ENCODE results near the gene TFCP2L1.

DNA sequence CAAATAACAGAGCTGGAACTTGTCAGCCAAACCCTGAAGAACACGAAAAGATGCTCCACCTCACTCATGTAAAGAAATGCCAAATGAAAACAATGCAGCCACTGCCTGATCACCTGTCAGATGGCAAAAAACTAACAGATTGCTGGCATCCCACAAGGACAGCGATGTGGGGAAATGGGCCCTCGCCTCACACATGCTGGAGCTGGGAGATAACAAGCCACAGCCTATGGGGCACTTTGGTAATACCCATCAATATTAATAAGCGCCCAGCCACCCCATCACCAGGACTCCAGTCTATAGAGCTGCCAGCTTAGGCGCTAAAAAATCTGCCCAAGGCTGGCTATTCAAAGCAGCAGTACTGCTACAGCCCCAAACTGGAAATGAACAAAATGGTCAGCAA lies 27.0 kb downstream of the TFCP2L1 start:
- TF ChIP-seq POLR2AphosphoS5 (IDR thresholded peaks at IDR 0.05; ENCODE audit: low read depth) (no peak), EZH2phosphoT487 (IDR thresholded peaks at IDR 0.05; ENCODE audit: unreplicated experiment) (no peak), CREB1 (CRISPR knock-in tag; IDR thresholded peaks at IDR 0.05; ENCODE audit: low read depth) (no peak), ZNF331 (CRISPR knock-in tag; IDR thresholded peaks at IDR 0.05; ENCODE audit: low read depth) (no peak), EZH2 (IDR thresholded peaks at IDR 0.05; ENCODE audit: low read depth, unreplicated experiment) (no peak), ZNF462 (CRISPR knock-in tag; IDR thresholded peaks at IDR 0.05) (no peak), REST (IDR thresholded peaks at IDR 0.05; ENCODE audit: unreplicated experiment) (no peak), STAT1 (IDR thresholded peaks at IDR 0.05; ENCODE audit: unreplicated experiment) (no peak), NANOG (IDR thresholded peaks at IDR 0.05; ENCODE audit: borderline replicate concordance) (no peak), JUNB (IDR thresholded peaks at IDR 0.05; ENCODE audit: unreplicated experiment) (no peak), ZNF114 (CRISPR knock-in tag; IDR thresholded peaks at IDR 0.05) (no peak)
- TF ChIP-seq, protein P1, sequence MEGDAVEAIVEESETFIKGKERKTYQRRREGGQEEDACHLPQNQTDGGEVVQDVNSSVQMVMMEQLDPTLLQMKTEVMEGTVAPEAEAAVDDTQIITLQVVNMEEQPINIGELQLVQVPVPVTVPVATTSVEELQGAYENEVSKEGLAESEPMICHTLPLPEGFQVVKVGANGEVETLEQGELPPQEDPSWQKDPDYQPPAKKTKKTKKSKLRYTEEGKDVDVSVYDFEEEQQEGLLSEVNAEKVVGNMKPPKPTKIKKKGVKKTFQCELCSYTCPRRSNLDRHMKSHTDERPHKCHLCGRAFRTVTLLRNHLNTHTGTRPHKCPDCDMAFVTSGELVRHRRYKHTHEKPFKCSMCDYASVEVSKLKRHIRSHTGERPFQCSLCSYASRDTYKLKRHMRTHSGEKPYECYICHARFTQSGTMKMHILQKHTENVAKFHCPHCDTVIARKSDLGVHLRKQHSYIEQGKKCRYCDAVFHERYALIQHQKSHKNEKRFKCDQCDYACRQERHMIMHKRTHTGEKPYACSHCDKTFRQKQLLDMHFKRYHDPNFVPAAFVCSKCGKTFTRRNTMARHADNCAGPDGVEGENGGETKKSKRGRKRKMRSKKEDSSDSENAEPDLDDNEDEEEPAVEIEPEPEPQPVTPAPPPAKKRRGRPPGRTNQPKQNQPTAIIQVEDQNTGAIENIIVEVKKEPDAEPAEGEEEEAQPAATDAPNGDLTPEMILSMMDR (conservative IDR thresholded peaks at IDR 0.05; ENCODE audit: low read depth in 2 of 2): no peak
- TF ChIP-seq, protein P2, sequence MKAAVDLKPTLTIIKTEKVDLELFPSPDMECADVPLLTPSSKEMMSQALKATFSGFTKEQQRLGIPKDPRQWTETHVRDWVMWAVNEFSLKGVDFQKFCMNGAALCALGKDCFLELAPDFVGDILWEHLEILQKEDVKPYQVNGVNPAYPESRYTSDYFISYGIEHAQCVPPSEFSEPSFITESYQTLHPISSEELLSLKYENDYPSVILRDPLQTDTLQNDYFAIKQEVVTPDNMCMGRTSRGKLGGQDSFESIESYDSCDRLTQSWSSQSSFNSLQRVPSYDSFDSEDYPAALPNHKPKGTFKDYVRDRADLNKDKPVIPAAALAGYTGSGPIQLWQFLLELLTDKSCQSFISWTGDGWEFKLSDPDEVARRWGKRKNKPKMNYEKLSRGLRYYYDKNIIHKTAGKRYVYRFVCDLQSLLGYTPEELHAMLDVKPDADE (IDR thresholded peaks at IDR 0.05): no peak

Data from GM23338 (cell line).